ENCODE data around the gene OXSM. TPM values are rescaled to one million over a fixed set of nuclear protein-coding genes. Genes with fewer than 3 reads are reported as not detected.

The OXSM gene
- total and polyA plus RNA-seq, 10 of the 15 experiments (the other 5 are each of a cell fraction or from before 2014, with no cell fraction given), result 12.9 to 37.5 (median 22.1) TPM

DNA sequence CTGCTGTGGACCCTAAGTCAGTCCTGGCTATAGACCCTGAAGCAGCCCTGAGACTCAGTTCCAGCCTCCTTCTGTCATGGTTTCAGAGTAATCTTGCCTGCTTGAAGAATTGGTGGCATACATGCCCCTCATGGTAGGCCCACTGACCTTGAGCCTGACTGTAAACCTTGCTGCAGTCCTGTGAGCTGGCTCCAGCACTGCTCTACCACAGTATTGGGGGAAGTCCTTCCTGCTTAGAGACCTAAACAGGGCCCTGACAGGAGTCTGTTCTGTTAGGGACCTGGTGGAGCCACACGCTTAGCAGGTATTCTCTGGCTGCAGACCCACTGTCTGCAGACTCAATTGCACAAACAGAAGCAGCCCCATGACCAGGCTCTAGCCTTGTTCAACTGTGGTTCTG, 47.1 kb downstream of the OXSM start:
- POLR2A ChIA-PET, result no interaction called here
- H3K36me3 ChIP-seq (ENCODE audit: control insufficient read depth in 2 of 2, insufficient read depth in 2 of 2, low read length in 1 of 2), result no peaks in the 10 kb centered on the region
- H3K27ac ChIP-seq (ENCODE audit: control insufficient read depth, insufficient read depth), result no peak overlapping the region
- no peak overlapping the region for H3K4me3 ChIP-seq
- H2AFZ ChIP-seq (ENCODE audit: control insufficient read depth, low read depth, low read length), result no peak overlapping the region
- intact Hi-C loops (cut with micrococcal nuclease; ENCODE audit: unreplicated experiment), result no loop called here
- SMC1A ChIA-PET (ENCODE audit: uncharacterized antibody, unreplicated experiment), result interaction anchor here (1.3 kb wide), 1 partner anchor 189 kb away, joined by 5 read pairs; no protein-coding TSS in a partner anchor
- H3K79me2 ChIP-seq (ENCODE audit: control insufficient read depth, insufficient read depth, low read length), result no peaks in the 10 kb centered on the region
- H3K9ac ChIP-seq (ENCODE audit: control insufficient read depth, insufficient read depth, low read length), result no peak overlapping the region
- BruUV-seq (replicated peaks), result no TSS peak
- FAIRE-seq, result no peak
- DNase-seq (ENCODE audit: low read depth, low spot score), result no peak
- ATAC-seq, result no peak
- H3K9me3 ChIP-seq (replicated peaks; ENCODE audit: control insufficient read depth, insufficient read depth, low read length), result peaks cover 2% of the 10 kb centered on the region; the same call in 2 of the 3 replicates
- no peaks in the 10 kb centered on the region for H3K27me3 ChIP-seq (replicated peaks in 1 of 2; ENCODE audit: control insufficient read depth in 2 of 2, insufficient read depth in 2 of 2, low read length in 1 of 2)
- in situ Hi-C loops (cut with MboI), result no loop called here
- peaks cover 5% of the 10 kb centered on the region; the same call in 1 of the 2 replicates for H3K4me1 ChIP-seq (ENCODE audit: control insufficient read depth, insufficient read depth, low read length)
- H3K4me2 ChIP-seq (ENCODE audit: control insufficient read depth, insufficient read depth), result no peak overlapping the region
- no peaks in the 10 kb centered on the region for H4K20me1 ChIP-seq (ENCODE audit: control insufficient read depth, insufficient read depth)
- TF ChIP-seq POLR2AphosphoS5 (IDR thresholded peaks at IDR 0.05; ENCODE audit: low read length), result no peak
- TF ChIP-seq REST (IDR thresholded peaks at IDR 0.05; ENCODE audit: low read depth, low read length), result no peak
- TF ChIP-seq, protein P1, sequence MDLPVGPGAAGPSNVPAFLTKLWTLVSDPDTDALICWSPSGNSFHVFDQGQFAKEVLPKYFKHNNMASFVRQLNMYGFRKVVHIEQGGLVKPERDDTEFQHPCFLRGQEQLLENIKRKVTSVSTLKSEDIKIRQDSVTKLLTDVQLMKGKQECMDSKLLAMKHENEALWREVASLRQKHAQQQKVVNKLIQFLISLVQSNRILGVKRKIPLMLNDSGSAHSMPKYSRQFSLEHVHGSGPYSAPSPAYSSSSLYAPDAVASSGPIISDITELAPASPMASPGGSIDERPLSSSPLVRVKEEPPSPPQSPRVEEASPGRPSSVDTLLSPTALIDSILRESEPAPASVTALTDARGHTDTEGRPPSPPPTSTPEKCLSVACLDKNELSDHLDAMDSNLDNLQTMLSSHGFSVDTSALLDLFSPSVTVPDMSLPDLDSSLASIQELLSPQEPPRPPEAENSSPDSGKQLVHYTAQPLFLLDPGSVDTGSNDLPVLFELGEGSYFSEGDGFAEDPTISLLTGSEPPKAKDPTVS (IDR thresholded peaks at IDR 0.05; ENCODE audit: low read depth, low read length), result no peak
- TF ChIP-seq PML (IDR thresholded peaks at IDR 0.05; ENCODE audit: low read length), result no peak
- TF ChIP-seq FOS (IDR thresholded peaks at IDR 0.05; ENCODE audit: borderline replicate concordance, extremely low read depth, insufficient read length), result no peak
- no peak for TF ChIP-seq SIN3A (IDR thresholded peaks at IDR 0.05; ENCODE audit: low read depth, low read length)
- TF ChIP-seq YBX1 (IDR thresholded peaks at IDR 0.05), result no peak
- TF ChIP-seq SUZ12 (IDR thresholded peaks at IDR 0.05; ENCODE audit: unreplicated experiment), result no peak
- TF ChIP-seq, protein P2, sequence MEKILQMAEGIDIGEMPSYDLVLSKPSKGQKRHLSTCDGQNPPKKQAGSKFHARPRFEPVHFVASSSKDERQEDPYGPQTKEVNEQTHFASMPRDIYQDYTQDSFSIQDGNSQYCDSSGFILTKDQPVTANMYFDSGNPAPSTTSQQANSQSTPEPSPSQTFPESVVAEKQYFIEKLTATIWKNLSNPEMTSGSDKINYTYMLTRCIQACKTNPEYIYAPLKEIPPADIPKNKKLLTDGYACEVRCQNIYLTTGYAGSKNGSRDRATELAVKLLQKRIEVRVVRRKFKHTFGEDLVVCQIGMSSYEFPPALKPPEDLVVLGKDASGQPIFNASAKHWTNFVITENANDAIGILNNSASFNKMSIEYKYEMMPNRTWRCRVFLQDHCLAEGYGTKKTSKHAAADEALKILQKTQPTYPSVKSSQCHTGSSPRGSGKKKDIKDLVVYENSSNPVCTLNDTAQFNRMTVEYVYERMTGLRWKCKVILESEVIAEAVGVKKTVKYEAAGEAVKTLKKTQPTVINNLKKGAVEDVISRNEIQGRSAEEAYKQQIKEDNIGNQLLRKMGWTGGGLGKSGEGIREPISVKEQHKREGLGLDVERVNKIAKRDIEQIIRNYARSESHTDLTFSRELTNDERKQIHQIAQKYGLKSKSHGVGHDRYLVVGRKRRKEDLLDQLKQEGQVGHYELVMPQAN (conservative IDR thresholded peaks at IDR 0.05), result no peak
- RAD21 ChIA-PET (ENCODE audit: unreplicated experiment), result no interaction called here
- CTCF ChIA-PET, result interaction anchor here (1.1 to 1.5 kb wide), 2 partner anchors 9 to 17 kb away, joined by 3 read pairs; no protein-coding TSS in a partner anchor
- WGBS (ENCODE audit: insufficient coverage, insufficient replicate concordance, low lambda C conversion rate, missing lambda C conversion rate), result 38% methylated on average over 1 of the region's 1 CpG
